B cell (primary cell): ENCODE data around the gene HNF1B. TPM values are rescaled to one million over a fixed set of nuclear protein-coding genes. Genes with fewer than 3 reads are reported as not detected.

ENCODE experiments used
- ATAC-seq: fragments of 200-7000 bp; cut with Tn5 transposase; one replicate; pipeline ENCODE4 v1.10.0; 2021; ENCODE audit warnings: low read depth, mild to moderate bottlenecking, moderate number of reproducible peaks, moderate library complexity
- CTCF ChIA-PET: fragments of 350-600 bp; sonication (Branson Sonifier 250); formaldehyde crosslinking; loops from one replicate; lab custom pipeline; 2021; ENCODE audit warnings: antibody characterized with exemption, inconsistent platforms; lab: Charles Lee
- POLR2A ChIA-PET: fragments of 350-600 bp; sonication (Branson Sonifier 250); formaldehyde crosslinking; loops from one replicate; lab custom pipeline; 2021; ENCODE audit warnings: antibody characterized with exemption; lab: Charles Lee
- DNase-seq: peaks from one replicate; pipeline ENCODE4 v3.0.0; 2013
- H2AFZ ChIP-seq: 2 replicates; pipeline ENCODE4 v1.6.1; 2012; ENCODE audit warnings: mild to moderate bottlenecking, low read depth, low read length; ENCODE audit not compliant: insufficient read depth, poor library complexity, severe bottlenecking
- H3K27ac ChIP-seq, 2 donors: 1 replicate in 1 of 2; 2 replicates in 1 of 2; pipeline ENCODE4 v1.5.1; 2012 to 2013; ENCODE audit warnings: low read length in 2 of 2, mild to moderate bottlenecking in 2 of 2, moderate library complexity in 1 of 2
- H3K27me3 ChIP-seq, 4 experiments: fragments of 200-600 bp in 1 of 4; sonication (generic) in 1 of 4; replicated peaks in 1 of 4; 1 replicate in 2 of 4; 2 replicates in 2 of 4; pipeline versions ENCODE4 v1.6.1 to v1.7.0; 2013 to 2016; ENCODE audit warnings: low read length in 3 of 4, mild to moderate bottlenecking in 2 of 4, mixed read lengths in 1 of 4, moderate library complexity in 1 of 4; ENCODE audit not compliant: insufficient read depth in 4 of 4, control insufficient read depth in 3 of 4; ENCODE audit errors: control extremely low read depth in 1 of 4
- H3K36me3 ChIP-seq, 2 experiments: replicated peaks in 1 of 2; 1 replicate in 1 of 2; 2 replicates in 1 of 2; pipeline versions ENCODE4 v1.6.1 to v1.7.1; 2013; ENCODE audit warnings: low read length in 1 of 2; ENCODE audit not compliant: insufficient read depth in 2 of 2, control insufficient read depth in 1 of 2; ENCODE audit errors: control extremely low read depth in 1 of 2, extremely low read depth in 1 of 2
- H3K4me1 ChIP-seq, 2 donors: fragments of 200-600 bp in 1 of 2; sonication (generic) in 1 of 2; 1 replicate in 1 of 2; 2 replicates in 1 of 2; pipeline versions ENCODE4 v1.5.1 to v1.6.1; 2013 to 2017; ENCODE audit warnings: low read length in 2 of 2; ENCODE audit not compliant: control insufficient read depth in 2 of 2, insufficient read depth in 2 of 2
- H3K4me2 ChIP-seq: replicated peaks from 2 replicates; pipeline ENCODE3; 2012; ENCODE audit warnings: mild to moderate bottlenecking, low read depth, low read length; ENCODE audit not compliant: poor library complexity, severe bottlenecking
- H3K4me3 ChIP-seq, 5 experiments: fragments of 200-600 bp in 1 of 5; sonication (generic) in 1 of 5; 1 replicate in 3 of 5; 2 replicates in 2 of 5; pipeline versions ENCODE4 v1.5.1 to v1.7.0; 2011 to 2016; ENCODE audit warnings: low read length in 4 of 5, mild to moderate bottlenecking in 4 of 5, low read depth in 2 of 5, control low read depth in 1 of 5, moderate library complexity in 1 of 5; ENCODE audit not compliant: insufficient read depth in 1 of 5; ENCODE audit errors: control extremely low read depth in 1 of 5, extremely low read depth in 1 of 5
- H3K79me2 ChIP-seq: fragments of 200-600 bp; sonication (generic); one replicate; pipeline ENCODE4 v1.6.0; 2016; ENCODE audit warnings: low read length; ENCODE audit not compliant: control insufficient read depth, insufficient read depth
- H3K9ac ChIP-seq: fragments of 200-600 bp; sonication (generic); 2 replicates; pipeline ENCODE4 v1.6.1; 2017; ENCODE audit warnings: mild to moderate bottlenecking, low read length, moderate library complexity
- H3K9me3 ChIP-seq, 3 donors: one replicate each; pipeline versions ENCODE4 v1.6.1 to v1.7.1; 2013; ENCODE audit warnings: low read length in 2 of 3; ENCODE audit not compliant: control insufficient read depth in 2 of 3, insufficient read depth in 1 of 3; ENCODE audit errors: control extremely low read depth in 1 of 3
- H4K20me1 ChIP-seq: 2 replicates; pipeline ENCODE4 v1.6.0; 2012; ENCODE audit warnings: mild to moderate bottlenecking, low read length; ENCODE audit not compliant: insufficient read depth, control insufficient read depth, poor library complexity, severe bottlenecking
- H3K27ac Mint-ChIP-seq: one replicate; pipeline ENCODE4 v1.8.0; 2021; ENCODE audit warnings: mixed read lengths
- H3K27me3 Mint-ChIP-seq: one replicate; pipeline ENCODE4 v1.8.0; 2021; ENCODE audit warnings: mixed read lengths
- H3K4me1 Mint-ChIP-seq: one replicate; pipeline ENCODE4 v1.8.0; 2021; ENCODE audit warnings: mixed read lengths
- H3K4me3 Mint-ChIP-seq: one replicate; pipeline ENCODE4 v1.8.0; 2021; ENCODE audit warnings: mixed read lengths
- H3K9me3 Mint-ChIP-seq: one replicate; pipeline ENCODE4 v1.8.0; 2022; ENCODE audit warnings: mixed read lengths; ENCODE audit not compliant: insufficient read depth
- CTCF ChIP-seq: fragments of 200-600 bp; IDR thresholded peaks from one replicate; pipeline ENCODE4 v1.8.0; 2022; ENCODE audit warnings: antibody characterized with exemption, mild to moderate bottlenecking
- EZH2 ChIP-seq: IDR thresholded peaks from 2 replicates; pipeline ENCODE4 v1.6.1; 2012; ENCODE audit warnings: borderline replicate concordance, low read depth, mild to moderate bottlenecking, moderate library complexity, low read length; ENCODE audit not compliant: insufficient read depth, poor library complexity, severe bottlenecking
- WGBS: methylation state at CpG from one replicate; pipeline ENCODE4 v1.1.5; 2013; ENCODE audit warnings: missing lambda C conversion rate; ENCODE audit not compliant: insufficient coverage; 5-methylcytosine and 5-hydroxymethylcytosine counted together
- intact Hi-C: fragments of 100-400 bp; cut with micrococcal nuclease; formaldehyde crosslinking; loops from one replicate; pipeline ENCODE4 v1.10.0; 2022
- polyA plus RNA-seq: library from polyadenylated mRNA; depleted of rRNA; stranded (reverse); fragments of >200 nt; gene quantifications from 2 replicates; pipeline ENCODE4 v1.2.3, GENCODE V29; 2012
- total RNA-seq, 2 donors: library from RNA; stranded (reverse); fragments of 120-200 nt in 1 of 2; gene quantifications; 1 replicate in 1 of 2; 2 replicates in 1 of 2; pipeline versions ENCODE4 v1.2.3 to v1.2.4, GENCODE V29; 2013 to 2022

Gene HNF1B
- total and polyA plus RNA-seq, 2 donors (not counting 1 experiment from before 2014, with no cell fraction given), result 1.5 TPM; not detected in 1

GRCh38 chr17:37710344-37710886 is 34.4 kb downstream of the HNF1B start:
- ATAC-seq, result no peak
- no peak overlapping the region for H3K4me3 Mint-ChIP-seq
- ChIA-PET CTCF (interaction anchor here (1.8 kb wide), 1 partner anchor 81 kb away, joined by 4 read pairs; no protein-coding TSS in a partner anchor), POLR2A (no interaction called here)
- H3K9ac ChIP-seq, result no peak overlapping the region
- peaks cover 0 to 15% (median 5%) of the 10 kb centered on the region in 4 experiments for H3K27me3 ChIP-seq
- TF ChIP-seq EZH2, result no peak
- no peak for TF ChIP-seq CTCF
- H3K36me3 ChIP-seq, result no peaks in the 10 kb centered on the region
- H3K9me3 Mint-ChIP-seq, result no peaks in the 10 kb centered on the region
- H3K4me3 ChIP-seq, result no peak overlapping the region
- H4K20me1 ChIP-seq, result no peaks in the 10 kb centered on the region
- H3K4me1 Mint-ChIP-seq, result no peaks in the 10 kb centered on the region
- H3K27ac ChIP-seq, result no peak overlapping the region
- H3K27me3 Mint-ChIP-seq, result peaks cover 41% of the 10 kb centered on the region
- no peak overlapping the region for H2AFZ ChIP-seq
- no peaks in the 10 kb centered on the region for H3K79me2 ChIP-seq
- DNase-seq, result no peak
- WGBS, result 77% methylated on average over 4 of the region's 9 CpGs
- H3K9me3 ChIP-seq, result peaks cover 0 to 4% (median 0%) of the 10 kb centered on the region in 3 donors
- no peak overlapping the region for H3K27ac Mint-ChIP-seq
- H3K4me2 ChIP-seq, result no peak overlapping the region
- intact Hi-C loops, result no loop called here
- no peaks in the 10 kb centered on the region for H3K4me1 ChIP-seq

DNA sequence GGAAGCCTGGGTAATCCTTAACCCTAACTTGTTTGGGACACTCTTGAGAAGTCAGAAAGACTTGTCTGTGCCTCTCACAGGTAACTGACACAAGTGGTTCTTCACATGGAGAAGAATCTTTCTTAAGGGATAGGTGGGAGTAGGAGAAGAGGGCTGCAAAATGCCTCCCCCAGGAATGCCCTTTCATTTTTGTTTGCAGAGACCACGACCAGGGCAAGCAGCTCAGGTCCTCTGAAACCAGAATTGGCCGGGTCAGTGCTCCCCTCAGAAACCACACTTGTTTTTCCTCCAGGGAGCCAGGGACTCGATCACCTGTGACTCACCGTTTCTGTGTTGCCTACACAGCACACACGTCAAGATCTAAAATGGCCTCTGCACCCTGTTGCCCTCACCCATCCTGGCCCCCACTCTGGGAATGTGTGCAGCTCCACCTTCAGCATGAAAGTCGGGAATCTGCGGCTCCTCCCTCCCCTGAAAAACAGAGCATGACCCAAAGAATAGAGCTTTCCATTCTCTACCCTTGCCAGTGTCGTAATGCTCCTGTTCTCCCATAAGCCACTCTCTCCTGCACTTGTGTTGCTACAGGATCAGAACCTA is 36.1 kb downstream of the HNF1B start:
- H3K4me2 ChIP-seq, result no peak overlapping the region
- H3K9me3 ChIP-seq, result peaks cover 0 to 4% (median 0%) of the 10 kb centered on the region in 3 donors
- H3K79me2 ChIP-seq, result no peaks in the 10 kb centered on the region
- no peak for TF ChIP-seq CTCF
- no peak for TF ChIP-seq EZH2
- Mint-ChIP-seq H3K4me3 (no peak overlapping the region), H3K9me3 (no peaks in the 10 kb centered on the region), H3K27me3 (peaks cover 38% of the 10 kb centered on the region), H3K4me1 (no peaks in the 10 kb centered on the region), H3K27ac (no peak overlapping the region)
- 43% methylated on average over 7 of the region's 8 CpGs for WGBS
- no peak overlapping the region for H2AFZ ChIP-seq
- no peaks in the 10 kb centered on the region for H4K20me1 ChIP-seq
- DNase-seq (no peak), ATAC-seq (no peak)
- no peak overlapping the region for H3K27ac ChIP-seq
- ChIA-PET POLR2A (no interaction called here), CTCF (no interaction called here)
- intact Hi-C loops, result no loop called here
- H3K4me1 ChIP-seq, result no peaks in the 10 kb centered on the region
- no peak overlapping the region for H3K9ac ChIP-seq
- no peaks in the 10 kb centered on the region for H3K36me3 ChIP-seq
- H3K4me3 ChIP-seq, result no peak overlapping the region
- peaks cover 0 to 18% (median 3%) of the 10 kb centered on the region in 4 experiments for H3K27me3 ChIP-seq
